MM.1S (cell line): ENCODE measurements around the gene GLI1.

ENCODE experiments used
- CTCF ChIP-seq: fragments of 300-600 bp; sonication (generic); IDR thresholded peaks from 2 replicates; pipeline ENCODE4 v1.5.1; 2016; ENCODE audit warnings: antibody characterized with exemption, low read length, mixed read lengths
- EZH2phosphoT487 ChIP-seq: fragments of 300-600 bp; sonication (generic); IDR thresholded peaks from 2 replicates; pipeline ENCODE4 v1.6.1; 2018; ENCODE audit warnings: antibody characterized with exemption, low read length

GRCh38 chr12:57449375-57449774 is 10.2 kb upstream of the GLI1 start:
- TF ChIP-seq CTCF (no peak), EZH2phosphoT487 (no peak)
